Measurements from ENCODE around the gene RANGAP1. TPM values are rescaled to one million over a fixed set of nuclear protein-coding genes. Genes with fewer than 3 reads are reported as not detected.
A peak's percentile ranks its signal among the peaks of the same experiment; 100 is the strongest.

Gene RANGAP1
- total and polyA plus RNA-seq, 2 of the 13 experiments (the other 11 are each of a cell fraction or from before 2014, with no cell fraction given), result 51.8 to 83.9 TPM

DNA sequence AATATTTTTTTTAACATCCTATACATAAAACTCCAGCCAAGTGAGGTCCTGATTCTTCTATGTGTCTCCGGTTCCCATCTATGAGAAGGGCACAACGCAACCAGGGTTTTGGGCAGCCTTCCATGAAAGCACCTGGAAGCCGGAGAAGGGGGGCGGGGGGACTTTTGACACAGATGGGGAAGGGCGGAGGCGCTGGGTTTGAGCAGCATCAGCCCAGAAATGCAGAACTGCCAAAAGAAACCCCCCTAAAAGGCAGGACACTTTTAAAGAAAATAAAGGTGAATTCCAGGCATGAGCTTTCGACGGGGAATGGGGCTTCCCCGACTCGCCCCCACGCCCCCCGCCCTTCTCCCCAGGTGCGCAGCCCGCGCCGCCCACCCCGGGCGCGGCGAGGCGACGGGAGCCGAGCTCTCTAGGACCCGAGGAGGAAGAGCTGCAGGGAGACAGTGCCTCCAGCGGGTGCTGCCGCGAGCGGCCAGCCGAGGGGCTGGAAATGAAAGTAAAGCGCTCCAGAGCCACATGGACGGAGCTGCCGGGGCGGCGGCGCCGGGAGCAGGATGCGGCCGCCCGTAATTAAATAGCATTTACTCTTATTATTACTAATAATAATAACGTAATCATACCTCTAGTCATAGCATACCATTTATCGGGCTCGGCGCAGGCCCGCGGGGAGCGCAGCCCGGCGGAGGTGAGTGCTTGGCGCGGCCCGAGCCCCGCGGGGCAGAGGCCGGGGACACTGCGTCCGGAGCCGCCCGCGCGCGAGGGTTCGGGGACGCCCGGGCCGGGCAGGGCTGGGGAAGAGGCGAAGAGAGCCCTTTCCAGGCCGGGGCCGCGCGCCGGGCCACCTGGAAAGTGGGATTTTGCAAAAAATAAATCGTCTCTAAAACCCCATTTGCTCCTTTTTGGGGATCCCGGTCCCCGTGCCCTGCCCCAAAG, 15.4 kb upstream of the RANGAP1 start, which contains the start of gene ZC3H7B (continued):
- TF ChIP-seq KMT2B (CRISPR knock-in tag; IDR thresholded peaks at IDR 0.05), result peak; percentile 67; the same call in 1 of the 2 replicates
- peak; percentile 63; the same call in 1 of the 2 replicates for TF ChIP-seq ERF (CRISPR knock-in tag; IDR thresholded peaks at IDR 0.05)
- TF ChIP-seq ATAD3A (CRISPR knock-in tag; IDR thresholded peaks at IDR 0.05), result no peak
- no peak for TF ChIP-seq ZNF256 (CRISPR knock-in tag; conservative IDR thresholded peaks at IDR 0.05)
- TF ChIP-seq, protein P1, sequence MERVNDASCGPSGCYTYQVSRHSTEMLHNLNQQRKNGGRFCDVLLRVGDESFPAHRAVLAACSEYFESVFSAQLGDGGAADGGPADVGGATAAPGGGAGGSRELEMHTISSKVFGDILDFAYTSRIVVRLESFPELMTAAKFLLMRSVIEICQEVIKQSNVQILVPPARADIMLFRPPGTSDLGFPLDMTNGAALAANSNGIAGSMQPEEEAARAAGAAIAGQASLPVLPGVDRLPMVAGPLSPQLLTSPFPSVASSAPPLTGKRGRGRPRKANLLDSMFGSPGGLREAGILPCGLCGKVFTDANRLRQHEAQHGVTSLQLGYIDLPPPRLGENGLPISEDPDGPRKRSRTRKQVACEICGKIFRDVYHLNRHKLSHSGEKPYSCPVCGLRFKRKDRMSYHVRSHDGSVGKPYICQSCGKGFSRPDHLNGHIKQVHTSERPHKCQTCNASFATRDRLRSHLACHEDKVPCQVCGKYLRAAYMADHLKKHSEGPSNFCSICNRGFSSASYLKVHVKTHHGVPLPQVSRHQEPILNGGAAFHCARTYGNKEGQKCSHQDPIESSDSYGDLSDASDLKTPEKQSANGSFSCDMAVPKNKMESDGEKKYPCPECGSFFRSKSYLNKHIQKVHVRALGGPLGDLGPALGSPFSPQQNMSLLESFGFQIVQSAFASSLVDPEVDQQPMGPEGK (CRISPR knock-in tag; IDR thresholded peaks at IDR 0.05), result peak; percentile 88
- TF ChIP-seq REST (IDR thresholded peaks at IDR 0.05; ENCODE audit: borderline replicate concordance in 1 of 2, low read depth in 1 of 2, low read length in 2 of 2), result no peak
- 0 out of 2 replicates have a peak, but pooled peaks have one; percentile 42 for TF ChIP-seq ZNF441 (CRISPR knock-in tag; IDR thresholded peaks at IDR 0.05; ENCODE audit: borderline replicate concordance)
- TF ChIP-seq SMARCC2 (IDR thresholded peaks at IDR 0.05), result no peak
- no peak for TF ChIP-seq ZFP62 (CRISPR knock-in tag; IDR thresholded peaks at IDR 0.05)
- TF ChIP-seq, protein P2, sequence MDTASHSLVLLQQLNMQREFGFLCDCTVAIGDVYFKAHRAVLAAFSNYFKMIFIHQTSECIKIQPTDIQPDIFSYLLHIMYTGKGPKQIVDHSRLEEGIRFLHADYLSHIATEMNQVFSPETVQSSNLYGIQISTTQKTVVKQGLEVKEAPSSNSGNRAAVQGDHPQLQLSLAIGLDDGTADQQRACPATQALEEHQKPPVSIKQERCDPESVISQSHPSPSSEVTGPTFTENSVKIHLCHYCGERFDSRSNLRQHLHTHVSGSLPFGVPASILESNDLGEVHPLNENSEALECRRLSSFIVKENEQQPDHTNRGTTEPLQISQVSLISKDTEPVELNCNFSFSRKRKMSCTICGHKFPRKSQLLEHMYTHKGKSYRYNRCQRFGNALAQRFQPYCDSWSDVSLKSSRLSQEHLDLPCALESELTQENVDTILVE (CRISPR knock-in tag; IDR thresholded peaks at IDR 0.05), result peak; percentile 59; the same call in 1 of the 2 replicates
- TF ChIP-seq ZNF383 (CRISPR knock-in tag; IDR thresholded peaks at IDR 0.05; ENCODE audit: borderline replicate concordance), result no peak
- TF ChIP-seq GATAD2A (CRISPR knock-in tag; IDR thresholded peaks at IDR 0.05), result no peak
- TF ChIP-seq RAD21 (CRISPR knock-in tag; IDR thresholded peaks at IDR 0.05), result peak; percentile 71
- peak; percentile 54; the same call in 1 of the 2 replicates for TF ChIP-seq PPARG (CRISPR knock-in tag; conservative IDR thresholded peaks at IDR 0.05)
- no peak for TF ChIP-seq CREM (IDR thresholded peaks at IDR 0.05)
- TF ChIP-seq CREM (CRISPR knock-in tag; IDR thresholded peaks at IDR 0.05), result no peak
- no peak for TF ChIP-seq SP2 (CRISPR knock-in tag; IDR thresholded peaks at IDR 0.05)
- no peak for TF ChIP-seq ZNF557 (CRISPR knock-in tag; IDR thresholded peaks at IDR 0.05)
- no peak; the same call in 1 of the 2 replicates for TF ChIP-seq IKZF5 (CRISPR knock-in tag; IDR thresholded peaks at IDR 0.05)
- peak; percentile 40 for TF ChIP-seq HNRNPLL (IDR thresholded peaks at IDR 0.05; ENCODE audit: low read depth, low read length, poor library complexity, severe bottlenecking)
- TF ChIP-seq ZFYVE20 (CRISPR knock-in tag; IDR thresholded peaks at IDR 0.05; ENCODE audit: borderline replicate concordance, low read depth), result no peak
